Spinal cord (tissue), 10 donors: Measurements from ENCODE around the gene FRMPD1. TPM values are rescaled to one million over a fixed set of nuclear protein-coding genes. Genes with fewer than 3 reads are reported as not detected.
"Not testable (repeated sequence)": the region's sequence is repeated elsewhere in the genome, so short reads cannot be mapped to it uniquely, and the experiment has no call there.

Experiments
- DNase-seq, 6 donors: peaks; one replicate each; pipeline versions ENCODE4 v3.0.0 to v3.0.0-alpha.2; 2013 to 2015; ENCODE audit warnings: low spot score in 6 of 6, low read depth in 4 of 6
- H3K27ac ChIP-seq: one replicate; pipeline ENCODE4 v1.5.1; 2013; ENCODE audit warnings: low read depth, low read length, control low read depth
- H3K27me3 ChIP-seq: one replicate; pipeline ENCODE4 v1.6.1; 2013; ENCODE audit warnings: low read length; ENCODE audit not compliant: control insufficient read depth, insufficient read depth
- H3K36me3 ChIP-seq: one replicate; pipeline ENCODE4 v1.6.1; 2013; ENCODE audit warnings: low read length; ENCODE audit not compliant: control insufficient read depth, insufficient read depth
- H3K4me1 ChIP-seq: one replicate; pipeline ENCODE4 v1.6.1; 2013; ENCODE audit warnings: low read length; ENCODE audit not compliant: control insufficient read depth, insufficient read depth
- H3K4me3 ChIP-seq: one replicate; pipeline ENCODE4 v1.5.1; 2013; ENCODE audit warnings: low read depth, low read length, control low read depth
- H3K9me3 ChIP-seq: one replicate; pipeline ENCODE4 v1.6.1; 2013; ENCODE audit warnings: low read length; ENCODE audit not compliant: control insufficient read depth, insufficient read depth
- WGBS: methylation state at CpG from one replicate; pipeline ENCODE4 v1.1.5; 2013; ENCODE audit warnings: missing lambda C conversion rate; ENCODE audit not compliant: insufficient coverage; 5-methylcytosine and 5-hydroxymethylcytosine counted together
- long read RNA-seq, 4 donors: transcript quantifications; one replicate each; lab custom pipeline, GENCODE V29; 2026
- polyA plus RNA-seq, 2 donors: library from polyadenylated mRNA; unstranded; fragments of 120-200 nt; gene quantifications; one replicate each; pipeline ENCODE4 v1.2.1, GENCODE V29; 2013; ENCODE audit not compliant: insufficient read length in 2 of 2
- total RNA-seq, 2 donors: library from RNA; depleted of rRNA in 1 of 2; stranded (reverse); fragments of 120-200 nt in 1 of 2; fragments of >200 nt in 1 of 2; gene quantifications; one replicate each; pipeline versions ENCODE4 v1.2.3 to v1.2.4, GENCODE V29; 2013 to 2014
- donor health status: healthy.

Gene FRMPD1
- 1 to 10 TPM; 2.7 to 8.9 TPM for total RNA-seq
- polyA plus RNA-seq: 1 to 10 TPM; 5.4 to 6.1 TPM
- long read RNA-seq, donor 1, full-length matches to known transcripts: 1 of 1 reads
- long read RNA-seq, donor 1, partial matches to known transcripts: 0 of 1 reads
- long read RNA-seq, donor 1, other reads (novel, unspliced or antisense): 0 of 1 reads
- long read RNA-seq, donor 2: 0 reads
- long read RNA-seq, donor 3, partial matches to known transcripts: 10 of 17 reads
- long read RNA-seq, donor 3, other reads (novel, unspliced or antisense): 7 of 17 reads
- long read RNA-seq, donor 4: 0 reads

GRCh38 chr9:37650873-37651768 lies at the start of gene FRMPD1:
Gene FRMPD1, plus strand, starts transcription at chr9:37650954. Its CDS starts 41,688 bp downstream, at chr9:37692642.
- Histone ChIP-seq H3K27ac (no peak within 1 kb of the TSS), H3K4me3 (peak within 1 kb of the TSS; percentile 43), H3K4me1 (peaks cover 12% of the 10 kb centered on the region), H3K36me3 (no peaks in the 10 kb centered on the region), H3K27me3 (peaks cover 22% of the 10 kb centered on the region), H3K9me3 (no peaks in the 10 kb centered on the region)
- under 1% methylated on average over 71 of the region's 73 CpGs for WGBS
- peak; percentile 17 to 83 (median 34) for DNase-seq

- H3K27ac ChIP-seq, H3K36me3 ChIP-seq, H3K9me3 ChIP-seq, H3K27me3 ChIP-seq, H3K4me3 ChIP-seq, H3K4me1 ChIP-seq, DNase-seq: not testable (repeated sequence)
- 80% methylated on average over 1 of the region's 4 CpGs for WGBS
Measured at GRCh38 chr9:37602061-37602460, 48.7 kb upstream of the FRMPD1 start.

GRCh38 chr9:37602817-37603216 lies 47.9 kb upstream of the FRMPD1 start:
- DNase-seq: no peak
- Histone ChIP-seq H3K27me3 (no peaks in the 10 kb centered on the region), H3K27ac (no peak overlapping the region), H3K9me3 (no peaks in the 10 kb centered on the region), H3K36me3 (no peaks in the 10 kb centered on the region), H3K4me1 (no peaks in the 10 kb centered on the region), H3K4me3 (no peak overlapping the region)
- 73% methylated on average over 4 of the region's 5 CpGs for WGBS

GRCh38 chr9:37604296-37604695 lies 46.5 kb upstream of the FRMPD1 start:
- WGBS: 56% methylated on average over 1 of the region's 1 CpG
- H3K27me3 ChIP-seq: no peaks in the 10 kb centered on the region
- DNase-seq: no peak
- no peak overlapping the region for H3K27ac ChIP-seq
- H3K4me3 ChIP-seq: no peak overlapping the region
- no peaks in the 10 kb centered on the region for H3K4me1 ChIP-seq
- no peaks in the 10 kb centered on the region for H3K9me3 ChIP-seq
- no peaks in the 10 kb centered on the region for H3K36me3 ChIP-seq

- Histone ChIP-seq H3K9me3 (no peaks in the 10 kb centered on the region), H3K4me3 (no peak overlapping the region), H3K36me3 (no peaks in the 10 kb centered on the region), H3K27me3 (no peaks in the 10 kb centered on the region), H3K27ac (no peak overlapping the region), H3K4me1 (no peaks in the 10 kb centered on the region)
- DNase-seq: no peak
Measured at GRCh38 chr9:37608250-37608649, 42.5 kb upstream of the FRMPD1 start.

GRCh38 chr9:37609735-37610397 lies 40.9 kb upstream of the FRMPD1 start:
- Histone ChIP-seq H3K4me1 (no peaks in the 10 kb centered on the region), H3K27me3 (no peaks in the 10 kb centered on the region), H3K27ac (no peak overlapping the region), H3K36me3 (no peaks in the 10 kb centered on the region), H3K9me3 (no peaks in the 10 kb centered on the region), H3K4me3 (no peak overlapping the region)
- 72% methylated on average over 4 of the region's 6 CpGs for WGBS
- DNase-seq: no peak

- H3K4me1 ChIP-seq: no peaks in the 10 kb centered on the region
- H3K36me3 ChIP-seq: no peaks in the 10 kb centered on the region
- no CpG with 5 or more reads among the region's 6 CpGs for WGBS
- no peak overlapping the region for H3K27ac ChIP-seq
- no peak overlapping the region for H3K4me3 ChIP-seq
- H3K27me3 ChIP-seq: no peaks in the 10 kb centered on the region
- DNase-seq: no peak
- H3K9me3 ChIP-seq: no peaks in the 10 kb centered on the region
Measured at GRCh38 chr9:37611014-37611413, 39.7 kb upstream of the FRMPD1 start.

GRCh38 chr9:37611961-37612360 lies 38.8 kb upstream of the FRMPD1 start:
- Histone ChIP-seq H3K27me3 (no peaks in the 10 kb centered on the region), H3K4me3 (no peak overlapping the region), H3K36me3 (no peaks in the 10 kb centered on the region), H3K9me3 (no peaks in the 10 kb centered on the region), H3K27ac (no peak overlapping the region), H3K4me1 (no peaks in the 10 kb centered on the region)
- no peak for DNase-seq
- no CpG with 5 or more reads among the region's 1 CpG for WGBS

GRCh38 chr9:37617161-37617560 lies 33.6 kb upstream of the FRMPD1 start:
- Histone ChIP-seq H3K4me1 (peaks cover 6% of the 10 kb centered on the region), H3K9me3 (no peaks in the 10 kb centered on the region), H3K4me3 (no peak overlapping the region), H3K27me3 (no peaks in the 10 kb centered on the region), H3K36me3 (no peaks in the 10 kb centered on the region), H3K27ac (no peak overlapping the region)
- no peak for DNase-seq
- WGBS: 78% methylated on average over 2 of the region's 2 CpGs
